GOT3 (cell line): ENCODE data around the gene SIRT2.
"Not testable (repeated sequence)": the region's sequence is repeated elsewhere in the genome, so short reads cannot be mapped to it uniquely, and the experiment has no call there.

Source experiments
- DNase-seq: peaks from one replicate; lab custom pipeline; 2025; ENCODE audit warnings: mixed read lengths; lab: John Stamatoyannopoulos, UW

Gene SIRT2

GRCh38 chr19:38899447-38900201 is at the start of gene SIRT2, which contains the start of gene NFKBIB:
SIRT2 (minus strand) TSS chr19:38899618; CDS start chr19:38899521, 97 bp downstream.
NFKBIB (plus strand) TSS chr19:38899969; CDS start chr19:38900033, 64 bp downstream.
- DNase-seq = peak; percentile 95

GRCh38 chr19:38946229-38947010 is 47.0 kb upstream of the SIRT2 start:
- DNase-seq = no peak

DNA sequence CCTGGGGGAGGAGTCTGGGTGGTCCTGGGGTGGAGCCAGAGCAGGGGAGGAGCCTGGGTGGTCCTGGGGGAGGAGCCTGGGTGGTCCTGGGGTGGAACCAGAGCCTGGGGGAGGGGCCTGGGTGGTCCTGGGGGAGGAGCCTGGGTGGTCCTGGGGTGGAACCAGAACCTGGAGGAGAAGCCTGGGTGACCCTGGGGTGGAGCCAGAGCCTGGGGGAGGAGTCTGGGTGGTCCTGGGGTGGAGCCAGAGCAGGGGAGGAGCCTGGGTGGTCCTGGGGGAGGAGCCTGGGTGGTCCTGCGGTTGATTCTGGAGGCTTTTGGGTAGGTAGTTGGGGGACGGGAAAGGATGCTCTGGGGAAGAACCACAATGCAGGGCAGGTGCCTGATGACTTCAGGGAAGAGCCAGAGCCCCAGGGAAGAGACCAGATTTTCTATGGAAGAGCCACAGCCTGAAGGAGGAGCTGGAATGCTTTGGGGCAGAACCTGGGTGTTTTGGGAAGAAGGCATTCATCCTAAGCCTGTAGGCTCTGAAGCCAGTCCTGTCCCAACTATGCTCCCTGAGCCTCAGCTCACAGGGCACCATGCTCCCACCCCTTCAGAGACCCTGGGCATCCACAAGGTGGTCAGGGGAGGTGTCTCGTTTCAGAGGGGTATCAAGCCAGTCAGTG is 46.3 kb upstream of the SIRT2 start:
- DNase-seq = no peak

DNA sequence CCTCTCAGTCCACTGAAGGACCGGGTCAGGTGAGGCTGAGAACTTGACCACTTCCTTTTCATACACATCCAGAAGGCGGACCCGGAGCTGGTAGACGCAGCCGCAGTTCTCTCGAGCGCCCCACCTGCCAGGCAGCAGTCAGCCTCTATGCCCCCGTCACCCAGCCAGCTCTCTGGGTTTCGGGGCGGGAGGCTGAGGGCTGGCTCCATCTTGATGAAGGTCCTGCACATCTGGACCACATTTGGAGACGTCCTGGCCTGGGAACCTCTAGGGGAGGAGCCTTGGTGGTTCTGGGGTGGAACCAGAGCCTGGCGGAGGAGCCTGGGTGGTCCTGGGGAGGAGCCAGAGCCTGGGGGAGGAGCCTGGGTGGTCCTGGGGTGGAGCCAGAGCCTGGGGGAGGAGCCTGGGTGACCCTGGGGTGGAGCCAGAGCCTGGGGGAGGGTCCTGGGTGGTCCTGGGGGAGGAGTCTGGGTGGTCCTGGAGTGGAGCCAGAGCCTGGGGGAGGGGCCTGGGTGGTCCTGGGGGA is 45.6 kb upstream of the SIRT2 start:
- DNase-seq = no peak

- DNase-seq = no peak
Observed at GRCh38 chr19:38942471-38943181, 43.2 kb upstream of the SIRT2 start.

- no peak for DNase-seq
Observed at GRCh38 chr19:38941979-38942378, 42.6 kb upstream of the SIRT2 start.

DNA sequence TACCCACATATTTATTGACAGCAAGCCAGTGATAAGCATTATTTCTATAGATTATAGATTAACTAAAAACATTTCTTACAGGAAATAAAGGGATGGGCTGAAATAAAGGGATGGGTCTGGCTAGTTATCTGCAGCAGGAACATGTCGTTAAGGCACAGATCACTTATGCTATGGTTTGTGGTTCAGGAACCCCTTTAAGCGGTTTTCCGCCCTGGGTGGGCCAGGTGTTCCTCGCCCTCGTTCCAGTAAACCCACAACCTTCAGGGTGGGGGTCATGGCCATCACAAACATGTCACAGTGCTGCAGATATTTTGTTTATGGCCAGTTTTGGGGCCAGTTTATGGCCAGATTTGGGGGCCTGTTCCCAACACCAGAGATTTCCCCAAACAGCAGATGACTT is 42.0 kb upstream of the SIRT2 start:
- not testable (repeated sequence) for DNase-seq

DNA sequence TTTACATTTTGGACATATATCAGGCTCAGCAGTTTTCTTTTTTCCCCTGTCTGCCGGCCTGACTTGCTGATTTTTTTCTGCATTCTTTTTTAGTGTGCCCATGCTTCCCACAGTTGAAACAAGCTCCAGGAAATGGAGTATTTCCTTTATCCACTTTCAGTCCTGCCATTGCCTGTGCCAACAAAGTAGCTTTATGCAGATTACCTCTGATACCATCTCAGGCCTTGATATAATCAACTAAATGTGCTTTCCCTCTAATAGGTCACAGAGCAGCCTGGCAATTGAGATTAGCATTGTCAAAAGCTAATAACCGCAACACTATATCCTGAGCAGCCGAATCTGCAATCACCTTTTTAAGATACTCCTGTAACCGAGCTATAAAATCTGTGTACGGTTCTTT is 40.5 kb upstream of the SIRT2 start:
- DNase-seq = no peak

GRCh38 chr19:38933544-38933943 is 34.1 kb upstream of the SIRT2 start:
- no peak for DNase-seq

DNA sequence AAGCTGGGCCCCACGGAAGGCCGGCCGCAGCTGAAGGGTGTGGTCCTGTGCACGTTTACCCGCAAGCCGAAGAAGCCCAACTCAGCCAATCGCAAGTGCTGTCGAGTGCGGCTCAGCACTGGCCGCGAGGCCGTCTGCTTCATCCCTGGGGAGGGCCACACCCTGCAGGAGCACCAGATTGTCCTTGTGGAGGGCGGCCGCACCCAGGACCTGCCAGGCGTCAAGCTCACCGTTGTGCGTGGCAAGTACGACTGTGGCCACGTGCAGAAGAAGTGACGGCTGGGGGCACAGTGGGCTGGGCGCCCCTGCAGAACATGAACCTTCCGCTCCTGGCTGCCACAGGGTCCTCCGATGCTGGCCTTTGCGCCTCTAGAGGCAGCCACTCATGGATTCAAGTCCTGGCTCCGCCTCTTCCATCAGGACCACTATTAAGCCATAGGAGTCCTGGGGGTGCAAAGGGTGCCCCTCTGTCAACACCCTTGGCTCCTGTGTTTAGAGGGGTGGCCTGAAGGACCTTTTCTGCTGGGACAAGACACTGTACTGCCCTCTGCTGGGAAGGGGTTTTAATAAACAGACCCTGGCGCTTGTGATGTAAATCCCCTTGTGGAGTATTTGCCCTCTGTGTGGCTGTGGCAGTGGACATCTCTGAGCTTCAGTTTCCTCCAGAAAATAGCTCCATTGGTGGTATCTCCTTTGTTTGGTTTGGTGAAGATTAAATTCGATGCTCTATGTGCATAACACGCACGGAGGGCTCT is 33.2 kb upstream of the SIRT2 start:
- DNase-seq = no peak

DNA sequence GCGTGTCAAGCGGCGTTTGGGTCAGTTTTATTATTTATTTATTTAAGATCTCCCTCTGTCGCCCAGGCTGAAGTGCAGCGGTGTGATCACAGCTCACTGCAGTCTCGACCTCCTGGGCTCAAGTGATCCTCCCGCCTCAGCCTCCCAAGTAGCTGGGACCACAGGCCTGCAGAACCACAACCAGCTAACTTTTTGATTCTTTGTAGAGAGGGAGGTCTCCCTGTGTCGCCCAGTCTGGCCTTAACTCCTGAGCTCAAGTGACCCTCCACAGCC is 32.0 kb upstream of the SIRT2 start:
- no peak for DNase-seq

DNA sequence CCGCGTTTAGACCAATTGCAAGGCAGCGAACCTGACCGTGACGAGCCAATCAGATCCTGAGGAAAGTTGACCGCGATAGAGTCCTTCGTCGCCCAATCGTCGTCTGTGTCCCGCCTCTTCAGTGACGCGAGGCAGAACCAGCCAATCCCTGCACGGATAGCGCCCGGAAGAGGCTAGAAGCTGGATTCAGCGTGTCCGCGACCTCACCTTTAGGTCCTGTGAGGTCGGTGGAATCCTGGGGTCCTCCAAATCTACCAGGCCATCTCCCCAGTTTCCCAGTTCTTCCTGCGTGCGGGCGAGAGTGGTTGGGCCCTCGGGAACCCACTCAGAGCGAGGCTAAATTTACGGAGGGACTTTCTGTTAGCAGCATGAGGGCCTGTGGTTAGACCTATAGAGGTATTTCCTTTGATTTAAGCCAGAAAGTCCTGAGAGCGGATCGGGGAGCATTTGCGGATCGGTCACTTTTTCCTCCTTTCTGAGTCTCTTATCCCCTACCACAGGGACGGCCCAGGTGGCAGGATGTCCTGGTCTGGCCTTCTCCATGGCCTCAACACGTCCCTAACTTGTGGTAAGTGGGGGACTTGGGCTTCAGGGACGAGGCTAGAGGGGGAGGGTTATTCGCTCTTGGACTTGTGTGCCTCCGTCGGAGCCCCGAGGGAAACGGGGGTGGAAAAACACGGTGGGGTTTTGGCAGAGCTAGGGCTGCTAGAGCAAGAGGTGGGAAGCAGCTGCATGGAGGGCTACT is 31.5 kb upstream of the SIRT2 start, which contains the start of gene MRPS12:
MRPS12 (plus strand) TSS at position 169 of the 745 bp plus-strand sequence; CDS start at position 520, 351 bp downstream.
- peak; percentile 96 for DNase-seq

DNA sequence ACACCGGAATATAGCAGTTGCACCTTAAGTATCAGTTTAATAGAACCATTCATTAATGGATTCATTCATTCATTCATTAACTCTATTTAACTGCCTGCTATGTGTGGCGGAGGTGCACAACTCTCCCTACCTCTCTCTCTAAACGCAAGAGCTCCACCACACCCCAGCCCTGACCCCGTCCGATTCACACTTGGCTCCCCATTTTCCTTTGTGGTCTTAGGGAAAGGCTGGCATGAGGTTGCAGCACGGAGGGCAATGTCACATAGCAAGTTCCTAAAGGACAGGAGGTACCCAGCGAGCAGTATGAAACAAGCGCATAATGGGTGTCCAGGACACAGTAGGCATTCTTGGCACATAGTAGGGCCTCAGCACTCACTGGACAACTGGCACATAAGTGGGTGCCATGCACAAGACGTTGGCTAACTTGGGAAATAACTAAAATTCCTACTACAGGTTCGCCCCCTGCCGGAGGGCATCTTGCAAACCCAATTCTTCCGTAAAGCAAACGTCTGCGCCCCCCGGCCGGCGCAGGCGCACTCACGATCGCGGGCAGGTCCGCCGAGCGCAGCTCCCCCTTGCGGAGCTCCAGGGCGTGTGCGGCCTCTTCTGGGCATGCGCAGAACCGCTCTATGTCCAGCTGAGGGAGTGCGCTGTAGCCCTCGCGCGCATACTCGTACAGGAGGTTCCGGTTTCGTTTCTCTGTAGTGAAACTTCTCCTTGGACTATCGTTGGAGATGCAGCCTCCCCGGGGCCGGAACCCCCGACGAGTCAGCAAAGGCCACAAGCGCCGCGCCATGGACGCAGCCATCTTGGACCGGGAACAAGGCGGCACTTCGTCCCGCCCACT is 30.7 kb upstream of the SIRT2 start, which contains the start of gene SARS2:
SARS2 (minus strand) TSS at position 835 of the 847 bp plus-strand sequence; CDS start at position 808, 27 bp downstream.
- peak; percentile 96 for DNase-seq

DNA sequence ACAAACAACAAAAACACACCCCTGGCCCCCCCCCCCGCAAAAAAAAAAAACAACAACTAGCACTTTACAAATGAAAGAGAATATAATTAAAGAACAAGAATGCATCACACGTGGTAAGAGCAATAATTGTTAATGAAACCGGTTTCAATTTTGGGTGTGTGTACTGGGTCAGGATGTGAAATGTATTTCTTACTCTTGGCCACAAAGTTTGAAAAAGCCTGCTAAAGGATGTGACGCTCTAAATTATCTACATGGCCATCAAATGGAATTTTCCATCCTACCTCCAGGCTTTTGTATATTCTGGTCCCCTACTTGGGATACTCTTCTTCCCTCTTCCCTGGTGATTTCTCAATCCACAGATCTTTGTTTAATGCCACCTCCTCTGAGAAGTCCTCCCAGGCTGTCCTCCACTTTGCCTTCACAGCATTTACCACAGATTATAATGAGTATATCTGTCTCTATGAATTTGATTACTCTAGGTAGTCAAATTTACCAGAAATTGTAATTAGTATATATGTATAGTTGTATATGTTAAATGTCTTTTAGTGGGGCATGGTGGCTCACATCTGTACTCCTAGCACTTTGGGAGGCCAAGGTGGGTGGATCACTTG is 29.1 kb upstream of the SIRT2 start:
- DNase-seq = no peak

DNA sequence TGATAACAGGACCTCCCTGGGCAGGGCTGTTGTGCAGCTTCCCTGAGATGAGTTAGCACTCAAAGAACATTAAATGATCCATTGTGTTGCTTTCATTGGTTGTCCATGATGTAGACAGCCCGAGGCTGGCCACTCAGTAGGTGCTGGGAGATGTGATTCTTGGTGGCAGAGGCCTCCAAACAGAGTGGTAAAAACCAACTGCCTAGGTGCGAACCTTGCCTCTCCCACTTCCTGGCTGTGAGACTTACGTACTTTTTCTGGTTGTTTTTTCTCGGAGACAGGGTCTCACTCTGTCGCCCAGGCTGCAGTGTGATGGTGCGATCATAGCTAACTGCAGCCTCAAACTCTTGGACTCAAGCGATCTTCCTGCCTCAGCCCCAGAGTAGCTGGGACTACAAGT is 25.0 kb upstream of the SIRT2 start:
- DNase-seq = no peak

GRCh38 chr19:38922482-38922881 is 23.1 kb upstream of the SIRT2 start:
- DNase-seq = no peak

DNA sequence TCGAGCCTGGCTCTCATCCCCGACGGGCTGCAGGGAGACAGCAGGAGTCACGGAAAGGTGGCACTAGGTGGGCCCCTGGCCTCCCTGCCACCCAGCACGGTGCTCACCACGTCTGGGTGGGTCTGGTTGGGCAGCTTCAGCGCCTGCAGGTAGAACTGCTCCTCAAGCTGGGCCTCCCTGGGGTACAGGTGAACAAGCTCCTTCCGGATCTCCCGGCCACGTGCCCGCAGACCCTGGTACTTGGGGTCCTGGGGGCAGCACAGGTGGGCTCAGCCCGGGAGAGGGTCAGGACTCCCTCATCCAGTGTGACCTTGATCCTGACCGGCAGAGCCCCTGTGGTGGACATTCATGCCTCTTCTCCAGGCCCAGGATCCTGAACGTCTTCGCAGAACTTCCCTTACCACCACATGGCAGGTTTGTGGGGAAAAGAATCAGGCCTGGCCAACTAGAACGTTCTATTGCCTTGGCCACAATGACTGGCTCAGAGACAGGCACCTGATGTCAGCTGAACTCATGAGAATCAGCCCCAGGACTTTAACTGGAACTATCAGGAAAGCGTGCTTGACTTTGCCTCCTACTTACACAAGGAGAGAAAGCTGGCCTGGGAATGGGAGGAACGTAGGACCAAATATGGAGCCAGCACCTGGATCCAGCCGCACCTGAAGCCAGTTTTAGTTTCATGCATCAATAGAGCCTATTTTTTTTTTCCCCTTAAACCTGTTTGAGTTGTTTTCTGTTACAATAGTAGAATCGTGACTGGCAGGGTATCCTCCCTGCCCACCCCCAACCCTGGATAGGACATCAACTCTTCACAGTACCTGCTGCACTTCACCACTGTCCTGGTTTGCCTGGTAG is 22.2 kb upstream of the SIRT2 start:
- DNase-seq = no peak
